ENCODE results near the gene CD9. TPM values are rescaled to one million over a fixed set of nuclear protein-coding genes. Genes with fewer than 3 reads are reported as not detected.

The CD9 gene
- polyA plus RNA-seq, 3 donors, result 7.6 to 323 (median 7.7) TPM

DNA sequence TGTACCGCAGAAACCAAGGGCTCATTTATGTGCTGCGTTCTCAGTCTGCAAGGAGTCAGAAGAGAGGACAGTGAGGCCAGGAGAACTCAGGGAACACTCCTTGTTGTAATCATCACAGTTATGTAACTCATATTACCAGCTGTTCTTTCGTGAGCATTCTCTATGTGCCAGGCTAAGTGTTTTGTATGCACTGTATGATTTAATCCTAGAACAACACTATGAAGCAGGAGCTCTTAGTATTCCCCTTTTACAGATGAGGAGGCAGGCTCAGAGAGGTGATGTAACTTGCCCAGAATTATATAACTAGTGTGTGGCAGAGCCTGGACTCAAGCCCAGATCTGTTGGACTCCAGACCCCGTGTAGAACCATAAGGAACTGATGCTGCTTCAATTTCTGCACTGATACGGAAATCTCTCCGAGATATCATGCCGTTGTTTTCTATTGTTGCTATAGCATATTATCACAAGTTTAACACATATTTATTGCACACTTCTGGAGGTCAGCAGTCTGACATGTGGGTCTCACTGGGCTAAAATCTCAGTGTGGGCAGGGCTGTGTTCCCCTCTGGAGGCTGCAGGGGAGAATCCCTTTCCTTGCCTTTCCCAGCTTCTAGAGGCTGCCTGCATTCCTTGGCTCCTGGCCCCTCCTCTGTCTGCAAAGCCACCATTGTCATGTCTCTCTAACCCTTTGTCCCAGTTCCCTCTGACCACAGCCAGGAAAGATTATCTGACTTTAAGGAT lies 16.3 kb upstream of the CD9 start:
- peaks cover 0 to under 1% of the 10 kb centered on the region in 2 donors for H3K27me3 ChIP-seq (ENCODE audit: control insufficient read depth in 2 of 2, insufficient read depth in 2 of 2, low read length in 2 of 2)

GRCh38 chr12:6185961-6186827 lies 14.0 kb upstream of the CD9 start:
- Histone ChIP-seq H3K4me1 (ENCODE audit: control insufficient read depth in 1 of 2, insufficient read depth in 2 of 2, low read length in 2 of 2) (peaks cover 26 to 28% of the 10 kb centered on the region in 2 donors), H2AFZ (ENCODE audit: insufficient read depth, low read depth, low read length, poor library complexity, severe bottlenecking) (no peak overlapping the region), H3K27me3 (ENCODE audit: control insufficient read depth in 2 of 2, insufficient read depth in 2 of 2, low read length in 2 of 2) (peaks cover 0 to 13% of the 10 kb centered on the region in 2 donors), H3K36me3 (replicated peaks in 1 of 2; ENCODE audit: control insufficient read depth in 1 of 2, insufficient read depth in 2 of 2, low read length in 2 of 2) (no peaks in the 10 kb centered on the region), H3K9ac (ENCODE audit: insufficient read depth, low read length, poor library complexity, severe bottlenecking) (no peak overlapping the region), H3K27ac (ENCODE audit: low read depth in 1 of 2, low read length in 2 of 2) (no peak overlapping the region), H3K79me2 (ENCODE audit: insufficient read depth, low read length) (no peaks in the 10 kb centered on the region), H3K4me3 (replicated peaks in 1 of 3; ENCODE audit: low read depth in 2 of 3, low read length in 3 of 3) (no peak overlapping the region), H4K20me1 (ENCODE audit: insufficient read depth, low read length) (no peaks in the 10 kb centered on the region), H3K4me2 (replicated peaks; ENCODE audit: extremely low read depth, low read length, poor library complexity, severe bottlenecking) (no peak overlapping the region), H3K9me3 (replicated peaks in 1 of 2; ENCODE audit: control insufficient read depth in 1 of 2, insufficient read depth in 1 of 2, low read length in 2 of 2) (no peaks in the 10 kb centered on the region)
- WGBS (ENCODE audit: insufficient coverage), result 87% methylated on average over 4 of the region's 13 CpGs
- peaks cover 11% of the 10 kb centered on the region for H3K4me1 Mint-ChIP-seq
- H3K27ac Mint-ChIP-seq, result peak overlapping the region in 1 of 7 donors; percentile 42
- DNase-seq, result no peak
- intact Hi-C loops (cut with micrococcal nuclease), result no loop called here
- H3K9me3 Mint-ChIP-seq, result peaks cover 0 to 5% (median 0%) of the 10 kb centered on the region in 7 donors
- peaks cover 15 to 23% (median 23%) of the 10 kb centered on the region in 3 donors for H3K27me3 Mint-ChIP-seq (ENCODE audit: low read depth in 3 of 3)
- H3K4me3 Mint-ChIP-seq, result no peak overlapping the region
- TF ChIP-seq, protein P1, sequence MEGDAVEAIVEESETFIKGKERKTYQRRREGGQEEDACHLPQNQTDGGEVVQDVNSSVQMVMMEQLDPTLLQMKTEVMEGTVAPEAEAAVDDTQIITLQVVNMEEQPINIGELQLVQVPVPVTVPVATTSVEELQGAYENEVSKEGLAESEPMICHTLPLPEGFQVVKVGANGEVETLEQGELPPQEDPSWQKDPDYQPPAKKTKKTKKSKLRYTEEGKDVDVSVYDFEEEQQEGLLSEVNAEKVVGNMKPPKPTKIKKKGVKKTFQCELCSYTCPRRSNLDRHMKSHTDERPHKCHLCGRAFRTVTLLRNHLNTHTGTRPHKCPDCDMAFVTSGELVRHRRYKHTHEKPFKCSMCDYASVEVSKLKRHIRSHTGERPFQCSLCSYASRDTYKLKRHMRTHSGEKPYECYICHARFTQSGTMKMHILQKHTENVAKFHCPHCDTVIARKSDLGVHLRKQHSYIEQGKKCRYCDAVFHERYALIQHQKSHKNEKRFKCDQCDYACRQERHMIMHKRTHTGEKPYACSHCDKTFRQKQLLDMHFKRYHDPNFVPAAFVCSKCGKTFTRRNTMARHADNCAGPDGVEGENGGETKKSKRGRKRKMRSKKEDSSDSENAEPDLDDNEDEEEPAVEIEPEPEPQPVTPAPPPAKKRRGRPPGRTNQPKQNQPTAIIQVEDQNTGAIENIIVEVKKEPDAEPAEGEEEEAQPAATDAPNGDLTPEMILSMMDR (IDR thresholded peaks at IDR 0.05), result no peak
- peaks cover 0 to 5% of the 10 kb centered on the region in 2 donors for H3K36me3 Mint-ChIP-seq

More for the DNA sequence above, 16.3 kb upstream of the CD9 start:
- Histone ChIP-seq H3K27ac (ENCODE audit: low read depth in 1 of 2, low read length in 2 of 2) (peak overlapping the region in 1 of 2 donors; percentile 51), H3K4me3 (replicated peaks in 1 of 3; ENCODE audit: low read depth in 2 of 3, low read length in 3 of 3) (no peak overlapping the region), H3K79me2 (ENCODE audit: insufficient read depth, low read length) (no peaks in the 10 kb centered on the region), H3K9me3 (replicated peaks in 1 of 2; ENCODE audit: control insufficient read depth in 1 of 2, insufficient read depth in 1 of 2, low read length in 2 of 2) (no peaks in the 10 kb centered on the region), H3K9ac (ENCODE audit: insufficient read depth, low read length, poor library complexity, severe bottlenecking) (no peak overlapping the region), H3K4me2 (replicated peaks; ENCODE audit: extremely low read depth, low read length, poor library complexity, severe bottlenecking) (peak overlapping the region; percentile 2), H3K36me3 (replicated peaks in 1 of 2; ENCODE audit: control insufficient read depth in 1 of 2, insufficient read depth in 2 of 2, low read length in 2 of 2) (no peaks in the 10 kb centered on the region), H4K20me1 (ENCODE audit: insufficient read depth, low read length) (no peaks in the 10 kb centered on the region), H3K4me1 (ENCODE audit: control insufficient read depth in 1 of 2, insufficient read depth in 2 of 2, low read length in 2 of 2) (peaks cover 37 to 38% of the 10 kb centered on the region in 2 donors), H2AFZ (ENCODE audit: insufficient read depth, low read depth, low read length, poor library complexity, severe bottlenecking) (no peak overlapping the region)
- H3K4me3 Mint-ChIP-seq, result peak overlapping the region; percentile 24 to 59
- H3K4me1 Mint-ChIP-seq, result peaks cover 3% of the 10 kb centered on the region
- 50% methylated on average over 2 of the region's 7 CpGs for WGBS (ENCODE audit: insufficient coverage)
- H3K9me3 Mint-ChIP-seq, result peaks cover 0 to 5% (median 0%) of the 10 kb centered on the region in 7 donors
- intact Hi-C loops (cut with micrococcal nuclease), result no loop called here
- peaks cover 3 to 5% of the 10 kb centered on the region in 2 donors for H3K36me3 Mint-ChIP-seq
- TF ChIP-seq, protein P1 (IDR thresholded peaks at IDR 0.05), result no peak
- peak overlapping the region; percentile 30 to 91 (median 83) for H3K27ac Mint-ChIP-seq
- peaks cover 7 to 11% (median 9%) of the 10 kb centered on the region in 3 donors for H3K27me3 Mint-ChIP-seq (ENCODE audit: low read depth in 3 of 3)
- peak in 2 of 3 donors; percentile 31 to 36 for DNase-seq

Data from CD14-positive monocyte (primary cell).